CD4-positive, alpha-beta memory T cell (primary cell): ENCODE data around the gene CDKN1C. TPM values are rescaled to one million over a fixed set of nuclear protein-coding genes. Genes with fewer than 3 reads are reported as not detected.

Experiments
- CTCF ChIA-PET: fragments of 350-600 bp; sonication (Branson Sonifier 250); formaldehyde crosslinking; loops from one replicate; lab custom pipeline; 2021; ENCODE audit warnings: inconsistent platforms; ENCODE audit not compliant: partially characterized antibody; lab: Charles Lee
- POLR2A ChIA-PET: fragments of 350-600 bp; sonication (Branson Sonifier 250); formaldehyde crosslinking; loops from one replicate; lab custom pipeline; 2021; ENCODE audit not compliant: partially characterized antibody; lab: Charles Lee
- DNase-seq, 5 donors: peaks; one replicate each; pipeline versions ENCODE4 v3.0.0 to v3.0.0-alpha.2; 2020 to 2022; ENCODE audit warnings: mixed read lengths in 1 of 5
- H3K27ac ChIP-seq: one replicate; pipeline ENCODE4 v1.7.0; 2013; ENCODE audit warnings: low read depth, low read length
- H3K27me3 ChIP-seq: 2 replicates; pipeline ENCODE4 v1.7.0; 2013; ENCODE audit warnings: mild to moderate bottlenecking, low read length, moderate library complexity; ENCODE audit not compliant: insufficient read depth
- H3K36me3 ChIP-seq: 2 replicates; pipeline ENCODE4 v1.7.0; 2013; ENCODE audit warnings: mild to moderate bottlenecking, low read length, moderate library complexity; ENCODE audit not compliant: insufficient read depth
- H3K4me1 ChIP-seq: 2 replicates; pipeline ENCODE4 v1.7.0; 2013; ENCODE audit warnings: mild to moderate bottlenecking, low read length, moderate library complexity; ENCODE audit not compliant: insufficient read depth
- H3K4me3 ChIP-seq, 2 donors: one replicate each; pipeline ENCODE4 v1.7.0; 2013; ENCODE audit warnings: low read length in 2 of 2, mild to moderate bottlenecking in 1 of 2
- H3K9me3 ChIP-seq, 2 donors: one replicate each; pipeline ENCODE4 v1.7.0; 2013; ENCODE audit warnings: low read length in 2 of 2, control low read depth in 1 of 2; ENCODE audit not compliant: control insufficient read depth in 1 of 2
- H3K27ac Mint-ChIP-seq, 7 donors: one replicate each; pipeline ENCODE4 v1.8.0; 2020 to 2021; ENCODE audit warnings: mixed read lengths in 7 of 7, mild to moderate bottlenecking in 6 of 7, inconsistent platforms in 3 of 7, moderate library complexity in 3 of 7
- H3K27me3 Mint-ChIP-seq, 2 donors: one replicate each; pipeline ENCODE4 v1.8.0; 2020 to 2021; ENCODE audit warnings: mixed read lengths in 2 of 2
- H3K36me3 Mint-ChIP-seq, 2 donors: one replicate each; pipeline ENCODE4 v1.8.0; 2020 to 2021; ENCODE audit warnings: mixed read lengths in 2 of 2, inconsistent platforms in 1 of 2, mild to moderate bottlenecking in 1 of 2
- H3K4me1 Mint-ChIP-seq, 4 donors: one replicate each; pipeline ENCODE4 v1.8.0; 2020 to 2021; ENCODE audit warnings: mixed read lengths in 4 of 4, mild to moderate bottlenecking in 1 of 4
- H3K4me3 Mint-ChIP-seq, 8 donors: one replicate each; pipeline ENCODE4 v1.8.0; 2020 to 2021; ENCODE audit warnings: mixed read lengths in 8 of 8, mild to moderate bottlenecking in 7 of 8, moderate library complexity in 6 of 8, inconsistent platforms in 3 of 8
- H3K9me3 Mint-ChIP-seq, 8 donors: one replicate each; pipeline ENCODE4 v1.8.0; 2020 to 2021; ENCODE audit warnings: mixed read lengths in 8 of 8, mild to moderate bottlenecking in 5 of 8, inconsistent platforms in 3 of 8, moderate library complexity in 1 of 8
- intact Hi-C: fragments of 100-400 bp; cut with micrococcal nuclease; formaldehyde crosslinking; loops from one replicate; pipeline ENCODE4 v1.15.1; 2023
- polyA plus RNA-seq, 2 donors: library from polyadenylated mRNA; unstranded; fragments of 300-500 nt; fragmentation: Illumina TruSeq; gene quantifications; one replicate each; pipeline ENCODE4 v1.2.3, GENCODE V29; 2021
- total RNA-seq, 2 experiments: library from RNA; stranded (reverse); gene quantifications; one replicate each; pipeline ENCODE4 v1.2.3, GENCODE V29; 2021

The CDKN1C gene
- total and polyA plus RNA-seq, 4 experiments from 2014 or later: 0.10 to 6.1 (median 2.8) TPM

- H3K4me1 Mint-ChIP-seq: peaks cover 3 to 41% (median 27%) of the 10 kb centered on the region in 4 donors
- no peaks in the 10 kb centered on the region for H3K27me3 Mint-ChIP-seq
- Histone ChIP-seq H3K36me3 (no peaks in the 10 kb centered on the region), H3K4me3 (no peak overlapping the region), H3K27ac (no peak overlapping the region), H3K9me3 (no peaks in the 10 kb centered on the region), H3K27me3 (no peaks in the 10 kb centered on the region), H3K4me1 (peaks cover 35% of the 10 kb centered on the region)
- intact Hi-C loops: loop anchor here (1.0 to 5.0 kb wide), 5 partner anchors 105 to 585 kb away; partner anchors contain the start of genes C11orf21, NAP1L4 and TSPAN32
- peaks cover 0 to 1% of the 10 kb centered on the region in 2 donors for H3K36me3 Mint-ChIP-seq
- peak overlapping the region in 6 of 7 donors; percentile 25 to 89 (median 78) for H3K27ac Mint-ChIP-seq
- H3K9me3 Mint-ChIP-seq: peaks cover 0 to 1% (median 0%) of the 10 kb centered on the region in 8 donors
- DNase-seq: peak in 1 of 5 donors; percentile 10
- ChIA-PET POLR2A (interaction anchor here (0.6 to 2.7 kb wide), 12 partner anchors 9 to 487 kb away, joined by 3 to 17 read pairs (median 3); partner anchors contain the start of genes PHLDA2 and TSSC4), CTCF (interaction anchor here (1.0 to 12.7 kb wide), 20 partner anchors 10 to 582 kb away, joined by 3 to 303 read pairs (median 6); partner anchors contain the start of genes PHLDA2 and TSSC4)
- peak overlapping the region in 6 of 8 donors; percentile 45 to 87 (median 62) for H3K4me3 Mint-ChIP-seq
Observed at GRCh38 chr11:2887515-2888195, 2.1 kb upstream of the CDKN1C start.

DNA sequence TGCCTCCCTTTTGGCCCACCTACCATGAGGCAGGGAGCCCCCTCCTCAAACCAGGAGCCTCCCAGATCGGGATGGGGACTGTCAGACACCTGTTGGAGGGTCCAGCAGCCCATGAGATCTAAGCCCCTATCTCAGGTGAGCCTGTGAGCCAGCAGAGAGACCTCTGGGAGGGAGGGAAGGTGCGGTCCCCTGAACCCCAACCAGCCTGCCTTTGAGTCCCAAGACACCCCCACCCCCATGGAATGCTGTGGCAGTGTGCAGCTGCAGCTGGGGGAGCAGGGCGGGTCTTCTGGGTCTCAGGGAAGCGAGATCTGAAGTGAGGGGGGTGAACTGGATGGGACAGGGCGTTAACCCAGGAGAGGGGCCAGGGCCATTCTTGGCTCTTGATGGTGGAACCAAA is 1.4 kb upstream of the CDKN1C start:
- Mint-ChIP-seq H3K36me3 (peaks cover 0 to 1% of the 10 kb centered on the region in 2 donors), H3K4me1 (peaks cover 2 to 35% (median 23%) of the 10 kb centered on the region in 4 donors), H3K4me3 (peak overlapping the region; percentile 4 to 87 (median 44)), H3K9me3 (peaks cover 0 to 1% (median 0%) of the 10 kb centered on the region in 8 donors), H3K27me3 (no peaks in the 10 kb centered on the region), H3K27ac (peak overlapping the region; percentile 38 to 89 (median 82))
- H3K4me1 ChIP-seq: peaks cover 28% of the 10 kb centered on the region
- no peak overlapping the region for H3K27ac ChIP-seq
- ChIA-PET CTCF (interaction anchor here (1.3 to 12.7 kb wide), 12 partner anchors 9 to 466 kb away, joined by 3 to 303 read pairs (median 11); partner anchors contain the start of gene PHLDA2), POLR2A (interaction anchor here (0.6 to 2.9 kb wide), 9 partner anchors 12 to 486 kb away, joined by 3 to 9 read pairs (median 4); partner anchors contain the start of genes PHLDA2 and TSSC4)
- H3K9me3 ChIP-seq: no peaks in the 10 kb centered on the region
- H3K27me3 ChIP-seq: no peaks in the 10 kb centered on the region
- intact Hi-C loops: loop anchor here (5.0 kb wide), 3 partner anchors 105 to 585 kb away; partner anchors contain the start of genes C11orf21, NAP1L4 and TSPAN32
- H3K36me3 ChIP-seq: no peaks in the 10 kb centered on the region
- no peak overlapping the region for H3K4me3 ChIP-seq
- no peak for DNase-seq

- Histone ChIP-seq H3K36me3 (no peaks in the 10 kb centered on the region), H3K4me1 (peaks cover 22% of the 10 kb centered on the region), H3K27ac (no peak overlapping the region), H3K27me3 (no peaks in the 10 kb centered on the region), H3K9me3 (no peaks in the 10 kb centered on the region), H3K4me3 (no peak overlapping the region)
- DNase-seq: peak in 2 of 5 donors; percentile 15 to 30
- peaks cover 2 to 29% (median 17%) of the 10 kb centered on the region in 4 donors for H3K4me1 Mint-ChIP-seq
- H3K4me3 Mint-ChIP-seq: peak overlapping the region; percentile 4 to 87 (median 48)
- peaks cover 0 to 1% (median 0%) of the 10 kb centered on the region in 8 donors for H3K9me3 Mint-ChIP-seq
- CTCF ChIA-PET: interaction anchor here (0.7 to 12.7 kb wide), 4 partner anchors 8 to 460 kb away, joined by 3 to 303 read pairs (median 8); no protein-coding TSS in a partner anchor
- H3K27ac Mint-ChIP-seq: peak overlapping the region; percentile 27 to 89 (median 82)
- H3K27me3 Mint-ChIP-seq: no peaks in the 10 kb centered on the region
- intact Hi-C loops: loop anchor here (5.0 kb wide), 3 partner anchors 106 to 584 kb away; partner anchors contain the start of genes C11orf21, NAP1L4 and TSPAN32
- POLR2A ChIA-PET: interaction anchor here (0.8 to 2.9 kb wide), 5 partner anchors 12 to 486 kb away, joined by 4 to 8 read pairs (median 6); partner anchors contain the start of genes PHLDA2 and TSSC4
- H3K36me3 Mint-ChIP-seq: peaks cover 0 to 1% of the 10 kb centered on the region in 2 donors
Observed at GRCh38 chr11:2886191-2886894, 768 bp upstream of the CDKN1C start.

GRCh38 chr11:2885017-2885677 is 428 bp downstream of the CDKN1C start:
- H3K4me1 Mint-ChIP-seq: peaks cover 2 to 28% (median 16%) of the 10 kb centered on the region in 4 donors

DNA sequence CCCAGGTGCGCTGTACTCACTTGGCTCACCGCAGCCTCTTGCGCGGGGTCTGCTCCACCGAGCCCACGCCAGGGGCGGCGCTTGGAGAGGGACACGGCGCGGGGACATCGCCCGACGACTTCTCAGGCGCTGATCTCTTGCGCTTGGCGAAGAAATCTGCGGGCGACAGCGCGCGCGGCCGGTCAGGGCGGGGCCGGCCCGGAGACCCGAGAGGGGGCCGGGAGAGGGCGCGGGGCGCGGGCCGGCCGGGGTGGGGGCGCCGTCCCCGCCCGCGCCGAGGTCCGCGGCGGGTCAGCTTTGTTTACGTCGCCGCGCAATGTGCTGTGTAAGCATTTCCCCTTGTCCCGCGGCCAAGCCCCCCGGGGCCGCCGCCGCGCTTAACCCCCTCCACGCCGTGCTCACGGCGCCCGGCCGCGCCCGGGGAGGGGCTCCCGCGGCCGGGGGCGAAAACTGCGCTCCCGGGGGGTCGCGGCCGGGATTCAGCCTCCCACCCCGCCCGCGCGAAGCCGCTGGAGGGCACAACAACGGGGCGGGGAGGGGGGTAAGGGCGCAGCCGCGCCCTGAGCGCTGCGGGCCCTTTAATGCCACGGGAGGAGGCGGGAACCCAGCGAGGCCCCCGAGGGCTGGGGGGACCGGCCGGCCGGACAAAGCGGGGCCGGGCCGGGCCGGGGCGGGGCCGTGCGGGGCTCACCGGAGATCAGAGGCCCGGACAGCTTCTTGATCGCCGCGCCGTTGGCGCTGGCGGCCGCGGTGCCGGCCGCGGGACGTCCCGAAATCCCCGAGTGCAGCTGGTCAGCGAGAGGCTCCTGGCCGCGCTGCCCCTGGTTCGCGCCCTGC is 1.4 kb downstream of the CDKN1C start:
- Mint-ChIP-seq H3K27me3 (no peaks in the 10 kb centered on the region), H3K27ac (no peak overlapping the region), H3K4me3 (peak overlapping the region in 1 of 8 donors; percentile 42), H3K4me1 (peaks cover 2 to 28% (median 16%) of the 10 kb centered on the region in 4 donors), H3K36me3 (peaks cover 0 to 1% of the 10 kb centered on the region in 2 donors), H3K9me3 (peaks cover 0 to 1% (median 0%) of the 10 kb centered on the region in 8 donors)
- H3K27me3 ChIP-seq: no peaks in the 10 kb centered on the region
- intact Hi-C loops: no loop called here
- no peak for DNase-seq
- H3K27ac ChIP-seq: no peak overlapping the region
- H3K4me1 ChIP-seq: peaks cover 17% of the 10 kb centered on the region
- H3K4me3 ChIP-seq: peak overlapping the region in 1 of 2 donors; percentile 24
- ChIA-PET POLR2A (interaction anchor here (0.8 to 2.9 kb wide), 5 partner anchors 14 to 439 kb away, joined by 3 to 8 read pairs (median 4); partner anchors contain the start of genes KCNQ1 and PHLDA2), CTCF (interaction anchor here (1.4 to 12.7 kb wide), 2 partner anchors 8 to 351 kb away, joined by 5 to 303 read pairs; no protein-coding TSS in a partner anchor)
- no peaks in the 10 kb centered on the region for H3K36me3 ChIP-seq
- no peaks in the 10 kb centered on the region for H3K9me3 ChIP-seq

More at GRCh38 chr11:2885017-2885677, 428 bp downstream of the CDKN1C start:
- H3K4me3 ChIP-seq: peak overlapping the region; percentile 61 to 86
- CTCF ChIA-PET: interaction anchor here (12.7 kb wide), 1 partner anchor 352 kb away, joined by 303 read pairs; no protein-coding TSS in a partner anchor
- H3K4me3 Mint-ChIP-seq: peak overlapping the region; percentile 87 to 97 (median 94)
- peak overlapping the region; percentile 52 to 93 (median 81) for H3K27ac Mint-ChIP-seq
- intact Hi-C loops: loop anchor here (1.0 to 5.0 kb wide), 6 partner anchors 17 to 583 kb away; partner anchors contain the start of genes C11orf21, CARS1, NAP1L4 and TRPM5
- H3K27me3 ChIP-seq: no peaks in the 10 kb centered on the region
- H3K27me3 Mint-ChIP-seq: no peaks in the 10 kb centered on the region
- H3K4me1 ChIP-seq: peaks cover 17% of the 10 kb centered on the region
- H3K9me3 ChIP-seq: no peaks in the 10 kb centered on the region
- POLR2A ChIA-PET: interaction anchor here (0.8 to 2.9 kb wide), 8 partner anchors 10 to 485 kb away, joined by 3 to 8 read pairs (median 4); partner anchors contain the start of genes KCNQ1, PHLDA2 and TSSC4
- peaks cover 0 to 1% of the 10 kb centered on the region in 2 donors for H3K36me3 Mint-ChIP-seq
- peaks cover 0 to 1% (median 0%) of the 10 kb centered on the region in 8 donors for H3K9me3 Mint-ChIP-seq
- peak overlapping the region; percentile 10 for H3K27ac ChIP-seq
- no peaks in the 10 kb centered on the region for H3K36me3 ChIP-seq
- peak in 2 of 5 donors; percentile 20 to 26 for DNase-seq
